NK-92 treated with Interleukin-12 subunit alpha and Interleukin-12 subunit beta, amount 100 ng/mL, for 24 hours (cell line): ENCODE measurements around the gene AEBP2.
"Not testable (repeated sequence)": the region's sequence is repeated elsewhere in the genome, so short reads cannot be mapped to it uniquely, and the experiment has no call there.

ENCODE experiments used
- DNase-seq: peaks from one replicate; lab custom pipeline; 2025; lab: John Stamatoyannopoulos, UW

The AEBP2 gene

DNA sequence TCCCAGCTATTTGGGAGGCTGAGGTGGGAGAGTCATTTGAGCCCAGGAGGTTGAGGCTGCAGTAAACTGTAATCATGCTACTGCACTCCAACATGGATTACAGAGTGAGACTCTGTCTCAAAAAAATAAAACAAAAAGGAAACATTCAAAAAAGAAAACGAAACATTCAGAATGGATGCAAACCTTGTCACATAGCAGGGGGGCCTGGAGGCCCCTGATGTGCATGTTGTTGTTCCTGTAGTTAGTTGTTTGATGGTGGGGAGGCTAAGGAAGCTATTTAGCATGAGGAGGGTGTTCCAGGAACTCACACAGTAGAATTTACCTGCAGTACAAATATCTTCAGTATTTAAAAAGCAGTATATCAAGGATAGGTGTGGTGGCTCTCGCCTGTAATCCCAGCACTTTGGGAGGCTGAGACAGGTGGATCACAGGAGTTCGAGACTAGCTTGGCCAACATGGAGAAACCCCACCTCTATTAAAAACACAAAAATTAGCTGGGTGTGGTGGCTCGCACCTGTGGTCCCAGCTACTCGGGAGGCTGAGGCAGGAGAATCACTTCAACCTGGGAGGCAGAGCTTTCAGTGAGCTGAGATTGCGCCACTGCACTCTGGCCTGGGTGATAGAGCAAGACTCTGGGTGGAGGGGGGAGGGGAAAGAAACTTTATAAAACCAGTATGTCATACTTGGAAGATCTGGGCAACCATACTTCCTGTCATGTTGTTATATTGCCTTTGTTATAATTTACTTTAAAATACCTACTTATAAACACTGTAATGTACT is 17.6 kb upstream of the AEBP2 start:
- no peak for DNase-seq

DNA sequence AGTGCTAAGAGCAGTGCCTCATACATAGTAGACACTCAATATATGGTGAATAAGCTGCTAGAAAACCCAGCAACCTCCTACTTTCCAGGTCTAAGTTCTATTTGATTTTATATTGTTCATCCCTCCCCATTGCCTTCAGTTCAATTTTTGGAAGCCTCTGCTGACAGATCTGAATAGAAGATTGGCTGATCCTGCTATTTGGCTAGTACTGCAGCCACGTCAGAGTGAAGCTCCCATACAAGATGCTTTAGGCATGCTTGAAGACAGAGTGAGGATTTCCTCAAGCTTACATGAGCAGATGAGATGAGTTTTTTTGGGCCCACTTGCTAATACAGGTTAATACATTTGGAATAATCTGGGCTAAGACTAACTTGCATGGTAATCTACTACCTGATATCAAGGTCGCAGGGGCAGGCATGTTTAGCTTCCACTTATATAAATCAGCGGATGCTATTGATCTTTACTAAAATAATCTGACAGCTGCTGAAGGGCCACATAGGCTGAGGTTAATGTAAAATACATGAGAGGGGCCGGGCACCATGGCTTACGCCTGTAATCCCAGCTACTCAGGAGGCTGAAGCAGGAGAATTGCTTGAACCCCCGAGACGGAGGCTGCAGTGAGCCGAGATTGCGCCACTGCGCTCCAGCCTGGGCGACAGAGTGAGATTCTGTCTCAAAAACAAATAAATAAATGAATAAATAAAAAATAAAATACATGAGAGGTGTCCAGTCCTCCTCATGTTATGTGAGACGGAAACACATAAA is 15.9 kb upstream of the AEBP2 start:
- DNase-seq = no peak

DNA sequence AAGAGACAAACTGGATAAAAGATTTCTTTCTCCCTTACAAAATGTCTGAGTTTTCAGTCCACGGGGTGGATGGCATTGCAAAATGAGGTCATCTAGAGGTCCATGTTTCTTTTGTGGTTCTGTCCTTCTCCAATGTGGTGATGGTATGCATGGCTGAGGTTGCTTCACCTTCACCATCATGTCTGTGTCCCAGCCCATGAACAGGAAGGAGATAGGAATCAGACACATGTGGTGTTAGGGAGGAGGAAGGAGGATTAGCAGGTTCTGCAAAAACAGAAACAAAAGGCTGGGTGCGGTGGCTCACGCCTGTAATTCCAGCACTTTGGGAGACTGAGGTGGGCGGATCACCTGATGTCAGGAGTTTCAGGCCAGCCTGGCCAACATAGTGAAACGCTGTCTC is 11.0 kb upstream of the AEBP2 start:
- DNase-seq = no peak

DNA sequence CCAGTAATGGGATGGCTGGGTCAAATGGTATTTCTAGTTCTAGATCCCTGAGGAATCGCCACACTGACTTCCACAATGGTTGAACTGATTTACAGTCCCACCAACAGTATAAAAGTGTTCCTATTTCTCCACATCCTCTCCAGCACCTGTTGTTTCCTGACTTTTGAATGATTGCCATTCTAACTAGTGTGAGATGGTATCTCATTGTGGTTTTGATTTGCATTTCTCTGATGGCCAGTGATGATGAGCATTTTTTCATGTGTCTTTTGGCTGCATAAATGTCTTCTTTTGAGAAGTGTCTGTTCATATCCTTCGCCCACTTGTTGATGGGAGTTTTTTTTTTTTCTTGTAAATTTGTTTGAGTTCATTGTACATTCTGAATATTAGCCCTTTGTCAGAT is 9.8 kb upstream of the AEBP2 start:
- not testable (repeated sequence) for DNase-seq

DNA sequence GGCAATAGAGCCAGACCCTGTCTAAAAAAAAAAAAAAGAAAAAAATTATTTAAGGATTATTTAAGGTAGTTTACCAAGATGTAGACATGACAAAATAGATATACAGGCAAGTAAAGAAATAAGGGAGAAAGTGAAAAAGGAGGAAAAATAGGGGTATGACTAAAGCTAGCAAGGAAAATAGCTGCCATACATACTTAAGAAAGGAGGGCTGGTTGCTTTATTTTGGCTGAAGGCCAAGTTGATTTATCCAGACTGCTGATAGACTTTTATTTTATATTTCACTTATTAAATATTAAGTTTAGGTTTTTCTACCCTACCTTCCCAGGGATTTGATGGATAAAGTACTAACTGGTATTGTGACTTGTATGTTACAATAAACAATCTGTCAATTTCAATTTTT is 8.3 kb upstream of the AEBP2 start:
- no peak for DNase-seq

DNA sequence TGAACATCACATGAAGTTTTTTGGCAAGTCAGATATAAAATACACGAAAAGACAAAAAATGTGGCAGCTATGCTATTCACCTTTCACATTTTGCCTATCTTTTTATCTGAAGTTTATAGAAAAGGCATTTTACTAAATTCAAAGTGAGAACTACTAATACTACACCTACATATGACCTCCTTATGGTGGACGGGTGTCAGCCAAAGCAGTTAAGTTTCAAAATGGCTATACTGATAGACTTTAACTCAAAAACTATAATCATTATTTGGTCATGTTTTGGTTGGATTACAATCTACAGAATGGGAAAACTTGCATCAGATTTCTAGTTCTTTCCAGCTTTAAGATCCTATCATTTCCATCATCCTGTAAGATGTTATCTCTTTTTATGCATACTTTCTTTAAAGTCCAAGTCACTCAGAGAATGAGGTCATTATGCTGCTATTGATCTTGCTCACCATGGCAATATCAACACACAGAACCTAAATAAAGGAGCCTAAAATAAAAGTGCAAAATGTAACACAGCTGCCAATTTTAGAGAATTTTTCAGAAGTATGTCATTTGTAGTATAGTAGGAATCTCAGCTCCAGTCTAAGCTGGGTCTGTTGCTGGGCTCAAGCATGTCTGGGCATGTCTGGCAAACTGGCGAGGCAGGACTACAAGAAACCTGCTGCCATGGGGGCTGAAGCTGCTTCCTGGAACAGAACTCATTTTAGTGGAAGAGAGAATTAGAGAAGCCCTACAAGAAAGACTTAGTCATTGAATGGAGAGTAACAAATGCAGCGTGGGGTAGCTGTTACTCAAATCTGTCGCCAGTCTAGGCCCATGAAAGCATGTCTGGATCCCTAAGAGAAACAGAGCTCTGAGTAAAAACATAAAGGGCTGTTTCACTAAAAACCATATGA is 7.6 kb upstream of the AEBP2 start:
- no peak for DNase-seq

GRCh38 chr12:19432309-19433170 is 6.8 kb upstream of the AEBP2 start:
- DNase-seq = no peak

GRCh38 chr12:19434538-19434937 is 4.8 kb upstream of the AEBP2 start:
- DNase-seq = no peak

GRCh38 chr12:19435831-19436497 is 3.3 kb upstream of the AEBP2 start:
- DNase-seq = no peak

- no peak for DNase-seq
Observed at GRCh38 chr12:19436931-19437330, 2.4 kb upstream of the AEBP2 start.

GRCh38 chr12:19437996-19438395 is 1.3 kb upstream of the AEBP2 start:
- no peak for DNase-seq

DNA sequence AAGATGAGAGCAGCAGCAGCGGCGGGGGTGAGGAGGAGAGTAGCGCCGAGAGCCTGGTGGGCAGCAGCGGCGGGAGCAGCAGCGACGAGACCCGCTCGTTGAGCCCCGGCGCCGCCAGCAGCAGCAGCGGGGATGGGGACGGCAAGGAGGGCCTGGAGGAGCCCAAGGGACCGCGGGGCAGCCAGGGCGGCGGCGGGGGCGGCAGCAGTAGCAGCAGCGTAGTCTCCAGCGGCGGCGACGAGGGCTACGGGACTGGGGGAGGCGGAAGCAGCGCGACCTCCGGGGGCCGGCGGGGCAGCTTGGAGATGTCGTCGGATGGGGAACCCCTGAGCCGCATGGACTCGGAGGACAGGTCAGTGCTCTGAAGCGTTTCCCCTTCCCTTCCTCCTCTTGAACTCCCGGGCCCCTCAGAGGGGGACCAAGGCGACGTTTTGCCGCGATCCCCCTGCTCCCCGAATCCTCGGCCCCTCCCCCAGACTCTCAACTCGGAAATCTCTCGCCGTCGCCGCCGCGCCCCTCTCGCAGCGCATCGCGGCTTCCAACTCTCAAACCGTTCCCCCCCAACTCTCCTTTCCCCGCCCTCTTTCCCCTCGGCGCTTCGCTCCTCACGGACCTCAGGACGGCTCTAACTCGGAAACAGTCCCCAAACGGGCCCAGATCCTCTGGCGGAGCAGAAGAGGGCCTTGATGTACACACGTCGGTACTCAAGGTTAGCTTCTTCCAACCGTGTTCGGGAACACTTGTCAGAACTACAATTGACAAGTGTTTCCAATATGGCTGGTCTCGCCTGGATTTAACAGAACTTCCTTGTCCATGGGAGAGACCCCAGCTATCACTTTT is 947 bp downstream of the AEBP2 start:
- peak; percentile 13 for DNase-seq

GRCh38 chr12:19440916-19441315 is 1.6 kb downstream of the AEBP2 start:
- no peak for DNase-seq

DNA sequence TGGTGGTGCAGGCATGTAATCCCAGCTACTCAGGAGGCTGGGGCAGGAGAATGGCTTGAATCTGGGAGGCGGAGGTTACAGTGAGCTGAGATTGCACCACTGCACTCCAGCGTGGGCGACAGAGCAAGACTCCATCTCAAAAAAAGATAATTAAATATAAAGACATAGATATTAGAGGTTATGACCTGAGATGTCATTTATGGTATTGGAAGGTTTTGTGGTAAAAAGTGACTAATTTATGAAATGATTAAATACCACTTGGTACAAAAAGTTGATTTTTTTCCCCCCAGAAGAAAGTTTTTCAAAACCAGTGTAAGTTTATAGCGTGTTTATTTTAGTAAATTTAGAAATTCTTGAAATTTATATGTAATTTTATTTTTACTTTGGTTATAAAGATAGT is 4.3 kb downstream of the AEBP2 start:
- DNase-seq = no peak

GRCh38 chr12:19444097-19444496 is 4.8 kb downstream of the AEBP2 start:
- no peak for DNase-seq

DNA sequence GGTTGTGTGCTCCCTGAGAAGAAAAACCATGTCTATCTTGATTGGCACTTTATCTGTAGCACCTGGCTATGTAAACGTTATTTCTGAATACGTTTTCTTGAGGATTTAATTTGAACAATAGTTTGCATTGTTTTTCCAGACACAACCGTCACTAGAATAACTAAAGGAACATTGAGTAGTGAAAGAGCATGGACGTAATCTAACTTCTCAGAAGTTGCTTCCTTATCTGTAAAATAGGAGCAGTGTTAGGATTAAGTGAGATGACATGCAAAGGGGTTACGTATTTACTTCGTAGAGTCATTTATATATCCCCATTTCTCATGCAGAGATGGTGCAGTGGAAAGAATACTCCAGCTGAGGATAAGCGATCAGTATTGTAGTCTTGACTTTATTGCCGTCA is 8.1 kb downstream of the AEBP2 start:
- DNase-seq = no peak

- no peak for DNase-seq
Observed at GRCh38 chr12:19449814-19450213, 10.5 kb downstream of the AEBP2 start.

- no peak for DNase-seq
Observed at GRCh38 chr12:19450362-19450761, 11.1 kb downstream of the AEBP2 start.

GRCh38 chr12:19451196-19451595 is 11.9 kb downstream of the AEBP2 start:
- DNase-seq = no peak

DNA sequence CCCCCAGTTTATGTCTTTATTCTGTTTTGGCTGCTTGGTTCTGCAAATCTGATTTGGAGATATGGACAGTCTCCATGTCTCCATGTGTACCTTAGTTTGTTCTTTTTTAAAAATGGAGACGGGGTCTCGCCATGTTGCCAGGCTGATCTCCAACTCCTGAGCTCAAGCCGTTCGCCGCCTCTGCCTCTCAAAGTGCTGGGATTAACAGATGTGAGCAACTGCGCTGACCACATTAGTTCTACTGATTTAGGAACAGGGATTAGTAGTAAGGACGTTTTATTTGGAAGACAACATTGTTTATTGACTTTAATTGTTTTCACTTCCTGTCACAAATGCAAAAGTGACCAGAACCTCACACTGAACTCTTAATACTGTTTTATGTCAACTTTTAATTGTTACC is 14.7 kb downstream of the AEBP2 start:
- DNase-seq = no peak
